NCI-H1105 (cell line): ENCODE data around the gene ABTB2.

Experiments
- DNase-seq: peaks from one replicate; lab custom pipeline; 2025; lab: John Stamatoyannopoulos, UW

The ABTB2 gene

DNA sequence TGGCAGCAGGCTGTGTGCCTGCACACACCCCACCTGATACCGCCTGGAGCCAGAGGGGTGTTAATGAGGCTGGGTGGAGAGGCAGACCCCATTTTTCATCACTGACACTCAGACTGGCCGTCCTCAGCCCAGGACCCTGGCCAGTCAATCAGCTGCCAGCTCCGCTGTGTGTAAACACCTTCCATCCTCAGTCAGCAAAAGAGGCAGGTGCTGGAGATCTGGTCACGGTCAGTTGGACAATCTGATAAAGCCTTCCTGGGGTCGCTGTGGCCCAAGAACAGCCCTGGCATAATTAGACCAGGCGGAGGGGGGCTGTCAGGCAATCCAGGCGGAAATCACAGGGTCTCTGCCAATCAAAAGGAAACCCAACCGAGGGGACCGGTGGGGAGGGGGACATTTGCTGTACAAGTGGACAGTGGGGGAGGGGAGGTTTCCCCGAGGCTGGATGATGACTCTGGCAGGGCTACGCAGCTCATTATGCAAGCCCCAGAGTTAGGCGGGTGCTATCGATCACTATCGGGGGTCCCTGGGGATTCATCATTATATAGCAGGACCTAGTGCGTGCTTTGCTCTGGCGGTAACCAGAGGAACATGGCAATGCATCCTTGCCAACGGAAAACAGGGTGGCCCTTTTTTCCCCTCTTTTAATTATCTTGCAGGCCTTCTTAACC is 72.9 kb downstream of the ABTB2 start:
- DNase-seq: no peak

DNA sequence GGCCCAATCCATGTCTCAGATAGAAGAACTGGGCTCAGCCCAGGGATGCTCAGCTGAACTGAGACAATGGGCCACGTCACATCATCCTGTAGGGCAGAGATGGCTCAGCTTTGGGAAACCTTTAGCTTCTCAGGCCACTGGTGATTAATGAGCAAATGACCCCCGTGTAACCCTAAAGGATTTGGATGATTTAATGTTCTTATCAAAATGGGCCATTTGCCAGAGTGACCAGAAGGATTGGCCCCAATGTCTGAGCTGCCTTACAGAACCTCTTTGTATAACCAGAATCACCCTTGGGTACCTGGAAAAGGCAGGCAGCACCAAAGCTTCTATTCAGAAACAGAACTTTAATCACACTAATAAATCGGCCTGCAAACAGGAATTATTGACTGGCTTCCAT is 73.7 kb downstream of the ABTB2 start:
- DNase-seq: no peak

- DNase-seq: no peak
Measured at GRCh38 chr11:34280945-34281872, 76.6 kb downstream of the ABTB2 start.

DNA sequence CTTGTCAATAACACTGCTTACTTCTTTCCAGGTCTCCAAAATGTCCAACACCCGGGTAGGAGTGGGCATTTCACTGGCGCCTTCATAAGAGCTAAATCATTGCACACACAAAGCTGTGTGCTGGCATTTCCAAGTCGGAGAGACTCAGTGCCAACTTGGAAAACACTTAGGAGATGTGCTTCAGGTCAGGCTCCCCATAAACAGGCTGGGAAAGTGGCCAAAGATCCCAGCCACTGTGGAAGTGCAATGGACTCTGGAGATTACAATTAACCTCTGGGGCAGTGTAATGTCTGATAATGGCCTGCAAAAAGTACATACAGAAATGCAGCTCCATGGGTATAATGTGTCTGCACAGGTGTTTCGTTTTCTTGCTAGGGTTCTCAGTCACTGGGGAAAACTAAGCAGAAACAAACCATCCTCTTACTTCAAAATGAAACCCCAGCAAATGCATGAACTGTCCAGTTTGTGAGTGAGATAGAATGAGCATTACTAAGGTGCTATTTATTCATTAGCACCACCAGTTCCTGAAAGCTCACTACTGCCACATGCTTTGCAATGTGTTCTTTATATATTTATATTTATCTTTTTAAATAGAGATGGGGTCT is 79.0 kb downstream of the ABTB2 start:
- no peak for DNase-seq

DNA sequence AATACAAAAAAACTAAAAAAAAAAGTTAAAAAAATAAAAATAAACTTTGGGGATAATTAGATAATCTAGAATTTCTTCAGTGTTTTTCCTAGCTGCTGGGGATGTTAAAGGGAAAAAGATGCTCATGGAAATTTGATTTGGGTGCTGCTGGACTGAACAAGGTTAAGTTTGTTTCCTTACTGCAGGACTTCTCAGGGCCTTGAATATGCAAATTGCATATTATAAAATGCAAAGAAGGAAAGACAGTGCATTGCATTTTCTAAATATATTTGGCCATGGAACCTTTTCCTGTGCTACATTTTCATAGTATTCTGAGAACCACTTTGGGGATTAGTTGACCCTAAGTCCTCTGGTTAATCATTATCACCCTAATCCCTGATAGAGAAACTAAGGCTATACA is 79.6 kb downstream of the ABTB2 start:
- no peak for DNase-seq

DNA sequence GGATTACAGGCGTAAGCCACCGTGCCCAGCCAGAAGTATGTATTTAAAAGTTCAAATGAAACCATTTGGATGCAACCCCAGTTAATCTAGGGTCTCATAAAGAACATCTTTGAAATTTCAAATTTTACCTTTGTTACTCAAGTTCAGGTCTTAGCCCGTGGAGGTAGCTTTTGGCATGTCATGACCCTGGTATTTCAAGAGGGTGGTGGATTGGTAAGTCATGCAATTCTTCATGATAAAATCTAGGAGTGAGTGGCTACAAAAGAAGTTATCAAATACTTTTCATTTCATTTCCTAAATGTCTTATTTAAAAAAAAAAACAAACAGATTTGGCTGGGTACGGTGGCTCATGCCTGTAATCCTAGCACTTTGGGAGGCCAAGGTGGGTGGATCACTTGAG is 80.6 kb downstream of the ABTB2 start:
- DNase-seq: no peak

- DNase-seq: no peak
Measured at GRCh38 chr11:34276352-34276864, 81.4 kb downstream of the ABTB2 start.

DNA sequence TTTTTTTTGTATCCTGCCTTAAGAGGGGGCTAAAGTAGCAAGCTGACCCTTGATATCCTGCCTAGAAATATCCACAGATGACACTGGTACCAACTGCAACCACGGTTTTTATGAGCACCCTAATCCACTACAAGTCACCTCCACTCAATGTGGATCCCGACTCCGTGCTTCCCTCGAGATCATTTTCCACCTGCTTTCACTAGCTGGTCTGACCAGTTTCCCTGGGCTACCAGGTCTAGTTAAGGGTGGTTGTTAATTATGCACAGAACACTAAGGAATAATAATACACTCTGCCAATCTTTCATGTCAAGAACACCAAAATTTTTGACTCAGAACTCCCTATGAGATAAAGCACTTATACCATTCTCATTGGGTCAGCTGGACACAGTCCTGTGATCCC is 82.3 kb downstream of the ABTB2 start:
- DNase-seq: no peak

DNA sequence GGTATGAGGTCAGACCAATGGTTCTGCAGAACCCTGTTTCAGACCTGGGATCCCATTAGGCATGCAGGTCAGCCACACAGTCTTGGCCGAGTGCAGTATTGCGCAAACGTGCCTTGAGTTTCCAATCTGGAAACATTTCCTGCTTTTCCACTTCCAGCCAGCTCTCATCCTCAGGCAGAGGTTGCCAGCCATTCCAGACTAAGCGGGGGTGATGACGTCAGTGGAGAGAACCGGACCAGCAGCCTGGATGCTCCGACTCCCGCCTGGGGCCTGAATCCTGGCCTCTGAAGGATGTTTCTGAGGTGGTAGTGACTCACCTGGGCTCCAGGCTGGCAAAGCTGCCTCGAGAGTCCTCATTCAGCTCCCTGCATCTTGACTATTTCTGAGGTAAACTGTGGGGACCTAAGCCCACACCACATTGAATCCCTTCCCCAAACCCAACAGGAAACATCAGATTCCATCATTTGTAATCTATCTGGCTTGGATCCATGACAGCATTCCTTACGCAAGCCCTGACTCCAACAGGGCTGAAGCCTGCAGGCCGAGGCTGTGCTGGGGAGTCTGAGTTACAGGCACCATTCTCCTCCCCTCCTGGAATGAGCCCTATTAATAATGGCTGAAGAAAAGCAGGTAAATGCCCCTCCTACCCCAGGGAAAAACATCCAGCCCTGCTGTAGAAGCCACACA is 83.0 kb downstream of the ABTB2 start:
- DNase-seq: no peak

DNA sequence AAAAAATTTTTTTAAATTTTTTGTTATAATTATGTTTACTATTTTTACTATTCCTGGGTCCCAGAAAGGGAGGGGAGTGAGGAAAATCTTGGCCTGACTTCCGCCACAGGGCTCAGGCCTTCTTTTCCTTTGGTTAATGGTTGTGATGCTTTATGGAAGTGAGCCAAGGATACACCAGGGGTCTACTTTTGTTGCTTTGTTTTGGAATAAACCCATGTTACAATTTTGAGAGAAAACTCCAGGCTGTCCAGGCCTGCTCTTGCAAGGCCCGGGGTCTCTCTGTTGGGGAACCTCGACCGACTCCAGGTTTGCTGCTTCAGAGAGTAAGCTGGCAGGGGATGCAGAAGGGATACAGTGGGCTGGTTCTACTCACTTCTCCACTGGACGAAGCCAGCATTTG is 84.7 kb downstream of the ABTB2 start:
- no peak for DNase-seq

DNA sequence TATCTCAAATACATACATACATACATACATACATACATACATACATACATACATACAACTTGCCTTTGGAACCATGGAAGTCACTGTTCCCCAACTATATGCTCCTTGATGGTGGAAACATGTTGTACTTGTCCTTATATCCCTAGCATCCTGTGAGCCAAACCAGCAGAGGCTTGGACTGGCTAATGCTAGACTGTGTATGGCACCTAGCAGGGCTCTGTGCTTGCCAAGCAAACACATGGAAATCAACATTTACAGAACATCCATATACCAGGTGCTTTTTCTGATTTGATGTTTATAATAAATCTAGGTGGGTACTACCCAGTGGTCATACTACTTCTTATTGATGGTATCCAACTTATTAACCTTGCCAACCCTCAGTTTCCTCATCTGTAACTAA is 86.1 kb downstream of the ABTB2 start:
- no peak for DNase-seq

GRCh38 chr11:34270711-34271110 is 87.1 kb downstream of the ABTB2 start:
- no peak for DNase-seq

GRCh38 chr11:34269694-34270245 is 88.0 kb downstream of the ABTB2 start:
- DNase-seq: no peak

- no peak for DNase-seq
Measured at GRCh38 chr11:34268906-34269430, 88.8 kb downstream of the ABTB2 start.

GRCh38 chr11:34267417-34267816 is 90.4 kb downstream of the ABTB2 start:
- DNase-seq: no peak

- DNase-seq: no peak
Measured at GRCh38 chr11:34267013-34267412, 90.8 kb downstream of the ABTB2 start.

DNA sequence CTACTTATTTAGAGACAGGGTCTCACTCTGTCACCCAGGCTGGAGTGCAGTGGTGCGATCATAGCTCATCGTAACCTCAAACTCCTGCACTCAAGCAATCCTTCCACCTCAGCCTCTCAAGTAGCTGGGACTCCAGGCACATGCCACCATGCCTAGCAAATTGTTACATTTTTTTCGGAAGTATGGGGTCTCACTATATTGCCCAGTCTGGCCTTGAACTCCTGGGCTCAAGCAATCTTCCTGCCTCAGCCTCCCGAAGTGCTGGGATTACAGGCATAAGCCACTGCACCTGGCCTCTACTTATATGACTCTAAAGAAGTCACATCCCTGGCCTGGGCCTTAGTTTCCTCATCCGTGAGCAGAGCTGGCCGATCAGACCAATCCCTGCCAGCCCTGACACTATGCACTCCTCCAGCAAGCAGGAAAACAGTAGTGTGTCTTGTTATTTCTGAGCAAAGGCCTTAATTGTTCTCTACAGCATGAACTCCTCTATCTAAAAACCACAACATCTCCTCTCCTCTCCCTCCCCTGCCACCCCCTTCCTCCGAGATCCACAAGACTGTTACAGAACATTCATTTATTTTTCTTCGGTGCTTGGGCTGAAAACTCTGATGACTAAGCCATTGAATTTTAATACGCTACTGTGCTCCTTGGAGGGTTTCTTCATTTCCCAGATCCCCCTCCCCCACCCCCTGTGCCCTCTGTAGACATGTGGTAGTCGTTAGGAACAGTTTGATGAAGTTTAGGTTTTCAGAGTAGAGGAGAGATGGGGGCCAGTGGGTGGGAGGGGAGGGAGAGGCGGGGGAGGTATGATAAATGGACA is 91.5 kb downstream of the ABTB2 start:
- no peak for DNase-seq

GRCh38 chr11:34264303-34265110 is 93.3 kb downstream of the ABTB2 start:
- no peak for DNase-seq

GRCh38 chr11:34263441-34264091 is 94.2 kb downstream of the ABTB2 start:
- peak; percentile 18 for DNase-seq
